ENCODE measurements around the gene NREP.

NREP gene

DNA sequence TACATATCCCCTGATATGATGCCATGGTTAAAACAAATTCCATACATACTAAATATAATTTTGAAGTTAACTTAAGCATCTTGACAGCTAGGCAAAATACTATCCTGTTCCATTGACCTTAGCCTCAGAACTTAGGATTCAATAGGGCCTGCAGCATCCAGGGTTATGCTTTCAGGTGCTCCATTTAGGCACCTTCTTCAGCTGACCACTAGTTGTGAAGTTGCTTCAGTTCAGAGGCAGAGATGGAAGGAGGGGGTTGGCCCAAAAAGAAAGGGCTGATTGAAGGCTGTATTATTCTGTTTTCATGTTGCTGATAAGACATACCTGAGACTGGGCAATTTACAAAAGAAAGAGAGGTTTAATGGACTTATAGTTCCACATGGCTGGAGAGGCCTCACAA is 7.0 kb upstream of the NREP start:
- DNase-seq = no peak

DNA sequence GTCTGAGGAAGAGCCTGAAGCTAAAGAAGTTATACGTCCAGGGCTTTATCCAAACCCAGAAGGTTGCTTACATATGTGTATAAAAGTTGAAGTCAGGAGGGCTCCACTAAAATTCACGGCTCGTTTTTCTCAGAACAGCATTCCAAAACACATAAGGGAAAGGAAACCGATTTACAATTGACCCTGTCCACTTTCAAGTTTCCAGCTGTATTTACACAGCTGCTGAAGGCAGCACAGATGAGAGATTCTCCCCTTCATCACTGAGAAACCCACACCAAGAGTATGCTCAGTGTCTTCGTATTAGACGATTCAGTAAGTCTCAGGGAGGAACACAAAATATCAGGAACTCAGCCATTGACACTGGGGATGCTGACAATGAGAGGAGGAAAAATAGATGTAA is 5.9 kb upstream of the NREP start:
- DNase-seq = no peak

DNA sequence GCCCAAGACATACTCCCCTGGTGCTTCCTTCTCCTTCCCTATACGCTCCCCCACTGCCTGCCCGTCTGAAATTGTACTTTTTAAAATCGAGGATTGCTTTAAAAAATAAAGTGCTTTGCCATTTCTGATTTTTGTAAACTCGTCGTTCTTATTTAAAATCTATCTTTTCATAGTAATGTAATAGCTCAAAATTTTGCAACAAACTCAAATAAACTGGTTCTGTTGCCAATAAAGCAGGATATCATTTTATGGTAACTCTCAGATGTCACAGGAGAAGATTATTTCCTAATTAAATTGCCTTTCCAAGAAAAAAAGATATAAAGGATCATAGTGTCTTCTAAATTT is 1.3 kb upstream of the NREP start:
- DNase-seq = no peak

DNA sequence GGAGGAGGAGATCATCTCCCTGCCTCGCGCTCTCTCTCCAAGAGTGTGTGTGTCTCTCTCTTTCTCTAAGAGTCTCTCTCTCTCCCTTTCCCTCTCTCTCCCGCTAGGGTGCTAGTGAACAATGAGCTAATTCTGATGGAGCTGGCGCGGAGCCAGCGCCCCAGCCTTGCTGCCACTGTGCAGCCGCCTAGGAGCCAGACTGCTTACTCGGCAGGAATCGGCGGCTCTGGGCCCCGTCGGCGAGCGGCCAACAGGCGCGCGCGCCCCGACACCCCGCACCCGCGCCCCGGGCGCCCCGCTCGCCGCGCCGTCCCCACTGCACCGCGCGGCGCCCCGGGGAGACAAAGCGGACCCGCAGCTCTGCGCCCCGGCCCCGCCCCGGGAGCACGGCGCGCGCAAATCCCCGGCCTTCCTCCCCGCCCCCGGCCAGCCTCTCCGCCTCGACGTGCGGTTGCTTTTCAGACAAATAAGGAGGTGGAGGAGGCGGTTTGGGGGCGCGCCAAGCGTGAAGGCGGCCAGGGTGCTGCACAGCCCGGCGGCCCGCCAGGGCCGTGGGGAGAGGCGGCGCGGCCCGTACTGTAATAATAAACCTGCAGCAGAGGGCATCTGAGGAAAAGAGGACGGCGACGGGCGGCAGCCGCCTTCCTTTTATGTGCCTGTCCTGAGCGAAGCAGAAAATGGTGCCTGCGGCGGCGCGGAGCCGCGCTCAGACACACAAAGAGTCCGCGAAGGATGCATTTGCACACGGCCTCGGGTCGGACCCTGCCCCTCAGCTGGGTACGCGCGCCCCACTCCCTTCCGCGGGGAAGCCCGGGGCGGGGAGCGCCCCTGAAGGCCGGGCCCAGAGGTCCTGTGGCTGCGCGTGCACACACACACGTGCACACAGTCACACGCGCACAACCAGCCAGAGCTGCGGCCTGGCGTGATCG is 625 bp upstream of the NREP start:
- peak; percentile 92 to 95 (median 95) for DNase-seq

DNA sequence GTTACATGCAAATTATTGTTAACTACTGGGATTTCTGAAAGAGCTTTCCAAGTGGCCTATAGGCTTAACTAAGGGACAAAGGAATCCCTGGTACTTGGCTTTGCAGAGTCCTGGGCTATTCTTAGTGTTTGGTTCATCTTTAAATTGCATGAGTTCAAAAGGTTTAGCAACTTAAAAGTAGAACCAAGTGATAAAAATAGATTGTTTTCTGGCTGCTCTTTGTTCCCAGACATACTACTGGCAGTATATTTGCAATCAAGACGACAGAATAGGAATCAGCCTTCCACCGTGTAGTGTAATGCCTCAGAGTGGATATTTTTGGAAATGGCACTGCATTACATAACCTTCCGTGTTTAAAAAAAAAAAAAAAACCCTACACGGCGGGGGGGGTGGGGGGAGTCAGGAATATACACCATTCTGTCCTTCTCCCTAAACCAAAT is 1.0 kb downstream of the NREP start:
- peak in 1 of 3 donors; percentile 45 for DNase-seq

DNA sequence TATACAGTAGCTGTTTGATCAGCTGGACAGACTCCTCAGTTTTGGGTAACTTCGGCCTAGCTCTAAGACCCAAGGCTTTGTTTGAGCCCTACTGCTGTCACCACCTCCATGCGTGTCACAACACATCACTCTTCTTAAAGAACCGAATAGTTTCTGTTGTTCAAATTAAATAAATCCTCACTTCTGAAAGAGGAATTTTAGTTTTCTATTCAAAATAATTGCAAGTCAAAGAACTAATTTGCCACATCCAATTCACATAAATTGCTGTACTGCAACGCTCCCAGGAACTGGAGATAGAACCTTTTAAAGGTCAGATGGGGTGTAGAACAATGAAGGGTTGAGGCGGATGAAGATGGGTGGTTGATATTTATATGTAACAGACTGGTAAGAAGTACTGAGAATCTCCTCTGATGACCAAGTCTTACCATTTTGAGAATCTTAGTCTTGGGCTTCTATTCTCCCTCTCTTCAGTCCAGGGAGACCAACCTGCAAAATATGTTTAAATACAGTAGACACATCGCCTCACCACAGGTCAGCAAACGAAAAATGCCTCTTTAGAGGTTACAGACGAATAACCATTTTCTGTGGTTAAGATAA is 1.6 kb downstream of the NREP start:
- no peak for DNase-seq

DNA sequence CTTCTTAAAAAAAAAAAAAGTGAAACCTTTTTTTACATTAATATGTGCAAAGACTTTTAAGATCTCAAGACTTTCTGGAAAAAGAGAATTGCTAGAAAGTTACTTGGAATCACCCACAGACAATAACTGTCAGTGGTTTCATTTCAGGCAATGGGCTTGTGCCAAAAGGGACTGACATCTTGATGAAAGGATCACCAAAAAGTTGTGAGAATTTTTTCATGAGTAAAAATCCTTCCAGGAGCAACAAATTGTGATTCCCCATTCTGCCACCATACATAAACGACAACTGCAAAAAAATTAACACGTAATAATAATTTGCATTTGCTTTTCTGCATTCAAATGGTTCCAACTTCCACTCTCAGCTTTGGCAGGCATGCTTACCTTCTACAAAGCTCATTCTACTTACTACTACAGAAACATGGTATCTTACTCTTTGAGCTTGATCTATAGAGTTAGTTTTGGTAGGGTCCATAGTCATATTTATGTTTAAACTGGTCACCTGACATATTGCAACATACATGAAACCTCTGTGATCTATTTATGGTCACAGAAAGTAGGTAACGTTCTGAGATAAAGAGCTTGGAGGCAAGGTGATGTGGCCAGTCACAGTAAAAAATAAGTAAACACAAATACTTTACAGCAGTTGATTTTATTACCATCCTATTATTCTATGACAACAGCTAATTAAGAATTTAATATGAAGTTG is 3.0 kb downstream of the NREP start:
- no peak for DNase-seq

DNA sequence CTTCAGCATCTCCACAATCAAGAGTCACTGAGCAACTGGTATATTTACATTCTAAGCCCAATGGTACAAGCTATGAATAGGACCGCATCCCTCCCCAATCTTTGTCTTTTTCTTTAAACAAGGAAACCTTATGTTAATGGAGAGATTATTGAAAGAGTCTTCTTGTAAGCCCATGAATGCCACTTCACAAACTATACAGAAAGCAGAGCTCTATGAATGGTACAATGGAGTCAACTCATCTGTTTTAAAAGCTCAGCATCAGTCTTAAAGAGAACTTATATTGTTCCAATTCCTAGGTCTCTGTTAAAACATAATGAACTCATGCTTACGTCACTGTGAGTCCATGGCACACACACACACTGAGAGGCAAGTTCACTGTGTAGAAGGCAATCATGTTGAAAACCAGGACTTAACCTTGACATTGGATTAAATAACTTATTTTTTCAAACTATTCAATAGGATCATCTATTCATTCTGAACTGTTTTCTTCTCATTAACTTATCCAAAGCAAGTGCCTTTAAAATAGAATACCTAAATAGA is 4.5 kb downstream of the NREP start:
- no peak for DNase-seq

DNA sequence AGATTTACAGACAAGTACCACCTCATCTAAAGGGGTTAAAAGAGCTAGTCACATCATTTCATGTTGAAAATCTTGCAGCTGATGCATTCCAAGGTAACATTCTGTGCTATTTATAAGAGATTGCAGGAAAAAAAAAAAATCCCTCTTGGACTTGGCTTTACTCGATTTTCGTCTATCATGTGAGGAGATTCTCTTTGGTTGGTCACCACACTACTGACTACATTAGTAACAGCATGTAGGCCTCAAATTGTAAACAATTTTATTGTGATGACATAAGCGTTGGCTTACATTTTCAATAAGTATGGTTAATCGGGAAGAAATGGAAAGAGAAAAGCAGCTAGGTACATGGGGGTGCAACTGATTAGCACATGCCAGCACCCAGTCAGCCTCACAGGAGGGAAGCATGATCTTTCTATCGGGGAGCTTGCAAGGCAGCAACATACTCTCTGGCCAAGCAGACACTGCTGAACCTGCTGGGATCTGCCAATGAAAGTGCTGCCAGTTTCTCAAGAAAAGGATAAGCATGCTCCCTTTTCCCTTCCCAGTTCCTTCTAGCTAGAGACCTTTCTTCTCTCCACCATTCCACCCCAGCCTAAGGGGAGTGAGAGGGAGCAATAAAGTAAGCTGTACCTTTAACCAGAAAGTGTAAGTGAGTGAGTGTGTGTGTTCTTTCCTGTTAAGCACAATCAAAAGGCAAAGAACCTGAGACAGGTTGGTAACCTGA is 7.5 kb downstream of the NREP start:
- no peak for DNase-seq

DNA sequence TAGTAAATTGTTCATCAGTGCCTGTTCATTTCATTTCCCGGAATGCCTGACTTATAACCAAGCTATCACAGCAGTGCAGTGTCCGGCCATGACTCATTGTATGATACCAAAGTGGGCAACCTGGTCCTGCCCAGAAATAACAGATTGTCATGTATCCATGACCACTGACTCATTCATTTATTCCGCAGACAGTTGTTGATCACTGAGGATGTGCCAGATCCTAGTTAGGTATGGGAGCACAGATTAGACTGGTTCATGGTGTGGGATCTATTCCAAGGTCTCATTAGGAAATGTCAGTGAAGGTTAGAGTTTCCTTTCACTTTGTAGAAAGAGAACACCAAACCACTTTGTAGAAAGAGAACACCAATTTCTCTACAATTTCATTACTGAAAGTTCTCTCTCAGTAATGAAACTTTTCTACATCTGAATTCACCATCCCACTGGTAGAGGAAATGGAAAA is 8.7 kb downstream of the NREP start:
- no peak for DNase-seq

DNA sequence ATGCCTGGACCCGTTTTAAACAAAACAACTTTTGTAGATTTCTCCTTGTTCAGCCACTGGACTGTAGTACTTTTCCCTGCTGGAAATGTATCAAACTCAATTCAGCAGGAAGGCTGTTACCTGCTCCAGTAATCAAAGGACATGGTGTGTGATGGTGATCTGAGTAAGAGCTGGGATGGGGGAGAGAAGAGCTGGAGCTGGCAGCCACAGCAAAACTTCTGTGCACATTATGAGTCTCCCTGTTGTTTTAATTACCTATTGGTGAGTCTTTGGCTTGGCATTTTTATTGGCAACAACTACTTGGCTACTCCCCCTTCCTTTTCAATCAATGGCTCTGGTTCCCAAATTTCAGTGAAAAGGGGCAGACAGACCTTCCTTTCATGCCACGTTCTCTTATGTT is 9.7 kb downstream of the NREP start:
- no peak for DNase-seq

DNA sequence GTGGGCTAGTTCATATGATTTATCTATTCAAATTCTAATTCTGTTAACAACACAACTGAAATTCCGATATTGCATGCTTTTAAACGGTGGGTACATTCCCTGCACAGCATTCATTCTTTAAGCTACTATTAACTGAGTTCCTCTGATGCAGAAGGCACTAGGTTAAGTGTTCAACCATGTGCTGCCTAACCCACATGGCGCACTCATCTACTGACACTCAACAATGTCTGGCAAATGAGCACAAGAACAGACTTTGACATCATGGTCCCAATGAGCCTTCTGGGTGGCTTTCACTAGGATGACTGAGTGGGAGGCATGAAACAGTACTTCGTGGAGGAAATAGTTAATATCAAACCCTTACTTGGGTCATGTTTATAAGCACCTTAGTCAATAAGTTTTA is 10.2 kb downstream of the NREP start:
- DNase-seq = no peak

DNA sequence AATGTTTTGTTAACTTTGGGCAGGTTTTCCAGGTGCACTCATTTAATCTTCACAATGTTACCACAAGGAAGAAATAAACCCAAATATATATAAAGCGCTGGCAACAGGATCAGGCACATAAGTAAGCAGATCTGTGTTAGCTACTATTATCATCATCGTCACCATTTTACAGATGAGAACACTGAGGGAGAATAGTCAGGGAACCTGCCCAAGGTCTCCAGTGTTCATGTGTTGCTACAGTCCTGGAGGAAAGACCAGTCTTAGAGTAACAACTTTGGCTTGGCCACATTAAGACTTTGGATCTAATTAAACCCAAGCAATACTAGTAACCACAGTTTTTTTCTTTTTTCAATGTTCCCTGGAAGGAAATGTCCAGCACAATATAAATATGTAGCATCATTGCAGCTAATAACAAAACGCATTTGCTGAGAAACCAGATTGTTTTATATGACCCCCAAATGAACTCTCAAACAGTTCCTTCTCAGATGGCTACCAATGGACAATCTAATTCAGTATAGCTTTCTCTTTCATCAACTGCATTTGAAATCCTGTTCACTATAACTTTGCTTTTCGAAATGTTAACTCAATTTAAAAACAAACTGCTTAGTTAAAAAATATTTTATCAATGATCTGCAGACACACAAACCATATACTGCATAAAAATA is 11.8 kb downstream of the NREP start:
- DNase-seq = no peak

DNA sequence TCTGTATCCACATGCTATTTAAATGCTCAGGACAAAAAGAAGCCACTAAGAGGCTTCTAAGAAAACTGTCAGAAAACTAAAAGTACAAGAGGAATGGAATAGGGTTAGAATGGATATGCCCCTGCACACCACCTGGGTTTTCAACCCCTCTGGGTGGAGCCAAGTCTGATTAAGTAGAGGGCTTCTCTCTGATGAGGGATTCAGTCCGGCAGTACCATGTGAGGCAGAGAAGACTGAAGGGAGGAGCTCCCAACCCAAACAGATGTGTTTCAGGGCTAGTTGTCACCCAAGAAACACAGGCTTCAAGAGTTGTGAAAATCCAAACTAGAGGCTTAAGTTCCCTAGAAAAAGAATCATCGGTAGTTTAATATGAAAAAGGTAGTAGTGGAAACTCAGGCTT is 12.5 kb downstream of the NREP start:
- no peak for DNase-seq

DNA sequence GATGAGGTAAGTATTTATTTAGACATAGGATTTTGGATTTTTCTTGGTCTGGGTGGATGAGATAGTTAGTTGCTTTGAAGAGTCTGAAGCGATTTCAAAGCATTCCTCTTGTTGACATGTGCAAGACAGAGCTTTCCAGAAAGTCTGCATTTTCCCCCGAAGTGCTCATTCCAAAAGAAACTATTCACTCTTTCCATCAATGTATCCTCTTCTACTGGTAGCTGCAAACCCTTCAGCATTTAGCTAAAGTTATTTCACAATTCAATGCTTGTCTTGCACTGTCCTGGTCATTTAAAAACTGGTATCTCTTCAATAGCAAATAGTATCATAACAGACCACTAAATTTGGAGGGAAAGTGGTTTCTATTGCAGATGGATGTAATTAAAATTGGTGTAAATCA is 13.0 kb downstream of the NREP start:
- DNase-seq = no peak

DNA sequence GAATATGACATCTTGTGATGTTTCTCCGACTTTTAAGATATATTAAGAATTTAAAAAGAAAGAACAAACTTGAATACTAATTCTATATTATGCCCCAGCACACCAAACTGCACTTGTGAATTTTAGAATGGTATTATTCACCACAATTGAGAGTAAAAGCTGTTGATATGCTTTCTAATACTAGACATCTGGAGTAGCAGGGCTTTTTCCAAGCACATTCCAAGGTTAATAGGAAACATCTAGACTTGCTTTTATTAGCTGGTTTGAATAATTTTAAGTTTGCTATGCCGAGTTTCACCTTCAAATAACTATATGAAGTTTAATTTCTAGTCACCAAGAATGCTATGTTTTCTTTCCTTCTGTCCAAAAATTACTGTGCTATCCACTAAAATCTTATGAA is 13.5 kb downstream of the NREP start:
- no peak for DNase-seq

DNA sequence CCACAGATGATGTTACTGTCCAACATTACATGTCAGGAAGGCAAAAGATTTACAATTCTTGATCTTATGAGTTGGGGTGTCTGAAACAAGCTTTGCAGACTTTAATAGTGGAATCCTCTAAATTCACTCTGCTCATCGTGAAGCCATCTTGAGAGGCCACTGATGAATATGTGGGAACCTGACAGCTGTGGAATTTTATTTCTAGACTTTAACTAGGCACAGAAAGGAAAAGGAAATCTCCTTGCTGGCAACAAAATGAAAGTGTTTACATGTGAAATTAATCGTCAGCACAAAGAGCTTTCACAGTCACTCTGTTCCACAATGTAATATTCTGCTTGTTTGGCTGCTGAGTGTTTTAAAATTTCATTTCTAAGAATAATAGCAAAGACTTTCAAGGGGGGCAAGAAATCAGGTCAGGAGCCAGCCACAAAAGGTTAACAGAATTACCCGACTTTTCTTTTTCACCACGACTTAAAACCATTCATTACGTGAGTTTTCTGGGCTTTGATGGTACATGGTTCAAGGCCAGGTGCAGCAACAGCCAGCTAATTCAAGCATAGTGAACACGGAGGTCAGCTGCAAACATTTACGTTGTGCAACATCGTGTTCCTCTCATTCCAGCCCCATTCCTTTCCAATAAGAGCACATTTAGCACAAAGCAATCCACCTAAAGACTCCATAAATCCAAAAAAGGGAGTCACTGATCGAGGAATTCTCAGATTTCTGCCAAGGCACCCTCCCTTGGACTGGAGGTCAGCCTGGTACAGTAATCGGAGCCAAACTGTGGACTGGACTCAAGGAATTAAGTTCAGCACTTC is 14.6 kb downstream of the NREP start:
- DNase-seq = no peak

DNA sequence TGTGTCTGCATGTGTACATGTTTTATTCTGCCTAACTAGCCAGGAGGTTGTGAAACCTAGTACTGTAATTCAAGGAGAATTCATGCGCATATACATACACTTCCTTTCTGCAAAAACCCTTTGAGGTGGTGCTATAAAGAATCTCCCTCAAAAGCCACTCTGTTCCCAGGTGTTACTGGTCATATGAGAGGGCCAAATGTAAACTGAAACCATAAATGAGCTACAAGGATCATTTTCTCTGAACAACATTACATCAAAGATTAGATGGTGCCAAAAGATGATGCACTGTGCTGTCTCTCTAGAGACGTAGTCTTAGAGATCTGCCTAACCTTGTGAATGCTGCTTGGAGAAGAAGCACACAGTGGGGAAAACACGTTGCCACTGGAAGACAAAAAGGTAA is 15.7 kb downstream of the NREP start:
- no peak for DNase-seq

DNA sequence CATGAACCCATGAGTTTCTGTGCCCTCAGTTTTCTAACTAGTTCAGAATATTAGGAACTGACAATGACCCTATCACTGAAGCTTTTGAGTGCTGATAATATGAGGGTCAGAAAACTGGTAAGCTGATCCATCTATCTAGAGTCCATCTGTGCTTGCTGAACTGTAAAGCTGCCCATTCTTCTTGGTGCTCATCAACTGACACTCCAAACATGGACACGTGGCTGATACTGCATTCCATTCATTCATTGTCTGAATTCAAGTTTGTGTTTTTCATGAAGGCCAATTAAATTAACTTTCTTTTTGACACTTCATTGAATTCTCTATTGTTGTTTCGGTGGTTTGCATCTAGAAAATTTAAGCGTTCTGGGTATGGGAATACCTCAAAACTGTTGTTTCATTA is 17.6 kb downstream of the NREP start:
- no peak for DNase-seq

DNA sequence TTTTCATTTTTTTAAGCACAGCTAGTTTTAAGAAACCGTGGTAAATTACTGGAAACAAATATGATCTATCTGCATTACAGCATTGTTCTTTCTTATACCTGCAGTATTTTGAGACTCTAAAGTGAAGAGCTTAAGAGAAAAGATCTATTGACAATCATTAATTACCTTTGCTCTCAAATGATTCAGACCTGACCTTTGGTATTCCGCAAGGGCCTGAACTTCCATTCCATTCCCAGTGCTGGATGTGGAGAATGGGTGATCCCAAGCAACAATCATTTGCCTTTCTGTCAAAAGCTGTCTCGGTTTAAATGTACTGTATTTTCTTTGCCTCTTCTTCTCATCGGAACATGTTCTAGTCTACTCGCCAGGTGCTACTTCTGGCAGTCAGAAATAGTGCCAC is 18.9 kb downstream of the NREP start:
- DNase-seq = no peak

DNA sequence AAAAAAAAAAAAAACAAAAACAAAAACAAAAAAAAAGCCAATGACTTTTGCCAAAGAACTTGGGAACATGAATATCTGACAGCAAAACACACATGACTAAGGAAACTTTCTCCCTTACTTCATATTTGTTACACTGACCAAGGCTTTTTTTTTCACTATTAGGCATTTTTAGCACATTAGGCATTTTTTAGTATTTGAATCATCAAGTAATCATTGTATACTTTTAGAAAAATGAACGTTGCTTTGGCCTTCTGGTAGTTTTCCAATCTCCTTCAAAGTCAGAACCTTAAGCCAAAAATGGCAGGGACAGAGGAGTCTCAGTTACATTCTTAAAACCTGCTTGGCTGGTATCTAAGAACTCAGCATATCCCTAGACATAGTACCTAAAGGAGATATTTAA is 19.3 kb downstream of the NREP start:
- no peak for DNase-seq
